ENCODE data around the gene TDP1.

Gene TDP1

DNA sequence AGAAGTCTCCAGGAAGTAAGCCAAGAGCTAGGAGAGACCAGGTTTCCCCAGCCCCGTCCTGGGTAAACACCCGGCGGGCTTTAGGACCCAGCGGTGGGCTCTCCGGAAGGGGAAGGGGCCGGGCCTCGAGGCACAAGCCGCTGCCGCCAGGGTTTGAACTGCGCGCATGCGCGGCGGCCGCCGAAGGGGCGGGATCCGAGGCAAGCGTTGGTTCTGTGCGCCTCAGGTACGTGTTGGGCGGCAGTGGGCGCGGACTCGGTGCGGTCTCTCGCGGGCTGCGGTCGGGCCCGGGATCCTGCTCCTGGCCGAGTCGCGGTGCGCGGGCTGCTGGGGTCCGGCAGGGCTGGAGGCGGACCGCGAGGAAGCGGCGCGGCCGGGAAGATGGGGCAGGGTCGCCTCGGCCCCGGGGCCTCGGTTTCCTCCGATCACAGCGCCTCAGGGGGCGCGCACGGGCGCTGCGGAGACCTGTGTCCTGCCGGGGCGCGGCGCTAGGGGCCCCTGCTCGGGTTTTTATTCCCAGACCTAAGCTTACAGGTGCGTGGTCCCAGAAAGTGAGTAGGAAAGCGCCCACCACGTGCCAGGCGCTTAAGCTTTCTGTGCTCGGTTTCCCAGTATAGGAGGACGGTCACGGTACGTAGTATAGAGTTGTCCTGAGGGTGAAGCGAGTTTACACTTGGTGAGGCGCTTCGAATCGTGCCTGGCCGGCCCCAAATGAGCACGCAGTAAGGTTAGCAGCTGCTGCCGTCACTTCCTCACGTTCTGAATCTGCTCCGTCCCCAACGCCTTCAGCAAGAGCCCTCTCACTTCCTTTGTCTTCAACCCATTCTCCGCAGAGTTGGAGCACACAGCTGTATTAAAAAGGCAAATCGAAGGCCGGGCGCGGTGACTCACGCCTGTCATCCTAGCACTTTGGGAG, at the start of gene TDP1:
Gene TDP1 (plus strand): TSS at position 183 of the 916 bp plus-strand sequence. CDS start 7,188 bp downstream, outside the sequence.
- DNase-seq (ENCODE audit: low spot score) = peak; percentile 97

- no peak for DNase-seq (ENCODE audit: low spot score)
Measured at GRCh38 chr14:89906000-89906399, 49.7 kb upstream of the TDP1 start.

DNA sequence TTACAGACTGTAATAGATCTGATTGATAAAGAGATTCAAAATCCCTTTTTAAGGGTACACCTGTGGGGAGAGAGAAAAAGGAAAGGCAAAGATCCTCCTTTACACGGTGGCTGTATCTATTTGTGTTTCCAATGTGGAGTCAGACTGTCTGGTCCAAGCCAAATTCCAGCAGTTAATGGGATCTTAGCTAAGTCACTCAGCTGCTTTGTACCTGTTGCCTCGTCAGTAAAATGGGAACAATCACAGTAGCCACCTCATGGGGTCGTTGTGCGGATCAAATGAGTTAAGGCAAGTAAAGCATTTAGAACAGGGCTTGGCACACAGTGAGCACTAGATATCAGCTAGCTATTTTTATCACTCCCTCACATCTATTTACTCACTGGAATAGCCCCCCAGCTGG, 48.1 kb upstream of the TDP1 start:
- DNase-seq (ENCODE audit: low spot score) = no peak

DNA sequence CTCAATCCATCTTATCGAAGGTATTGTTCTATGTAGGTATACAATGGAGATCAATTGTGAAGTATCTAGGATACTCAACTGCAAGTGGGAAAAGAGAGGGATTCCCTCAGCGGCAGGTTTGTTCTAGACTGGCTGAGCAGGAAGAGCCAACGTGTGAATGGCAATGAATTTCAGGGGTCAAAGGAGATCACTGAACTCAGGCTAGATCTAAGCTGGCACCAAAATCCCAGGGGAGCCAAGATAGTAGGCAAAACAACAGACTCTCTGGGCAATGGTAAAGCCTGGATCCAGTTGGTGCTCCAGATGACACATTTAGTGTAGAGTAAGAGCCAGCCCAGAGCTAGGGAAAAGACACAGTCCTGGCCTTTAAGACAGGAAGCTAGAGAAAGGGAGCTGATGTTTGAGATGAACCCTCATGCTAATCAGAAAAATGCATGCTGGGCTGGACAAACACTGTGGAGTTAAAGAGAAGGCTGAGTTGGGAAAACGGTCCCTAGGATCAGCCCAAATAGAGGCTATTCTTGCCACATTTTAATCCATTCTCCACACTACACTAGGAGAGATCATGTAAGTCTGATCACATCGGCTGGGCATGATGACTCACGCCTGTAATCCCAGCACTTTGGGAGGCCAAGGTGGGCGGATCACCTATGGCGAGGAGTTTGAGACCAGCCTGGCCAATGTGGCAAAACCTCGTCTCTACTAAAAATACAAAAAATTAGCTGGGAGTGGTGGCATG, 46.8 kb upstream of the TDP1 start:
- no peak for DNase-seq (ENCODE audit: low spot score)

DNA sequence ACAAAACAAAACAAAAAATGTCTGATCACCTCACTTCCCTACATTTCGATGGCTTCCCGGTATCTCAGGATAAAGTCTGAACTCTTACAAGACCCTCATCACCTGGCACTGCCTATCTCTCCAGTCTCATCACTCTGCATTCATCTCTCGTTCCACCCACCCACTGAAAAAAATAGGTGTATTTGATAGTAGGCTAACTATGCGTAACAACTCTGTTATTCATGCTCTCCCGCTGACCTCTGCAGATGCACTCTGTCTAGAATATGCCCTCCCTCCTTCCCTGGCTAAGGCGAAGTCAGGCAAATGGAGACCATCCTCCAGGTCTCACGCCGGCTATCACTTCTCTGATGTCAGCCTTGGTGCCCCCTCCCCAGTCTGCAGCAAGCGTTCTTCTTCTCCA, 46.1 kb upstream of the TDP1 start:
- DNase-seq (ENCODE audit: low spot score) = no peak

DNA sequence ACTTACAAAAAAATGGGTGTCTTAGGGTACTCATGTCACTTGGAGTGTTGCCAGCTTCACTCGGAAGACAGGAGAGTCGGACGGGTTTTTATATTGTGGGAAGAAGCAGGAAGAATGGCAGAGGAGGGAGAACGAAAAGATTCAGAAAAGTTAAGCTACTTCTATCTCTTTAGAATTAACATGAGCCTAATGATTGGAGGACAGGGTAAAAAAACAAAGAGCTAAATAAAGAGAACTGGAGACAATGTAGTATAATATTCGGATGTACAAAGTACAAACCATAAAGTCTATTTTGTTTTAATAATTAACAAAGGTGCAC, 45.1 kb upstream of the TDP1 start:
- DNase-seq (ENCODE audit: low spot score) = no peak

DNA sequence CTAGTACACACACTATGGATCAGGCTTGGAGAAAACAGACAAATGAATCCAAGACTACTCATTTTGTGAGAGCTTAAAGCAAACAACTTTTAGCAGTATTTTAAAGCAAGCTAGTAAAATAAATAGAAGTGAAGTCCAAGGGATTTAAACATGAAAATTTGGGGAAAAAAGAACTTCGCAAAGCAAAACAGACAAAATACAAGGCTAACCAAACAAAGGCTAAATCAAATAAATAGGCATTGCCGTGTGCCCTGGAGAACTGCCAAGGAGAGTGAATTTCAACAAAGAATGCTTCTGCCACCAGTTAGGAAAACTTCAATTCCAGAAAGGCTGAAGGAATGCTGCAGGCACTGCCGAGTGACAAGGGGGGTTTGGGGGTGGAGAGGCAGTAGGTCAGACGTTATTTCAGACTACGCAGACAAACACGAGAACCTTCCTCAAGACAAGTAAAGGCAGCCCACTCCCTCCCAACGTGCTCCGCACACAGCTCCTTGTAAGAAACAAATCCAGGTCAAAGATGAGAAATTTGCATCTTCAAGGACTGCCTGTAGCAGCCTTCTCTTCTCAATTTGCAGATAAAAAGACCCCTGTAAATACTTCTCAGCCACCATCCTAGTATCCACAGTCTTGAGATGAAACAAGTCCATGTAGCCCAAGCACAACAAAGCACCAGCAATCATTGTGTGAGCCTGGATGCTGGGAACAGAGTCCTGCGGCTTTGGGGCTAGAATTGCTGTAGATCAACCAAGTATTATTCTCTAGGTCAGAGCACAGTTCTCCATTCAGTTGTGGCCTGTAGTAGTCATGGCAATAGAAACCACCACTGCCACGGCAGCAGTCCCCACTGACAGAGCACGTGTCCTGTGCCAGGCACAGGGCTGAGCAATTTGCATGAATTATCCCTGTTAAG, 44.5 kb upstream of the TDP1 start:
- DNase-seq (ENCODE audit: low spot score) = peak; percentile 56

DNA sequence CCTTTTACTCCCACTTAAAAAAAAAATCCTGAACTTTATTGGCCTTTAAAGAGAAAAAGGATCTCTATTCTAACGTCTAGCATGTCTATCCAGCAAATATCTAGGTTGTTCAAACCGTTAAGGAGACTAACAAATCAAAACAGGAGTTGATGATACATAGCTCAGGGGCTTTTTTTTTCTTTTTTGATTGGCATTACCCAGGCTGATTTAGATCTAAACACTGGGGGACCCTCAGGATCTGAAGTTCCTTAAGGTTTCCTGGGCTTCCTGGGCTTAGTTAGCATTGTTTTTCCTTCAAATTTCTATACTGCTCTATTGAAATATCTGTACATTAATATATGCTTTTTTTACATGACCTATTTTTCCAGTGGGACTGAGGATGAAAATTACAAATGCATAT, 43.5 kb upstream of the TDP1 start:
- no peak for DNase-seq (ENCODE audit: low spot score)

DNA sequence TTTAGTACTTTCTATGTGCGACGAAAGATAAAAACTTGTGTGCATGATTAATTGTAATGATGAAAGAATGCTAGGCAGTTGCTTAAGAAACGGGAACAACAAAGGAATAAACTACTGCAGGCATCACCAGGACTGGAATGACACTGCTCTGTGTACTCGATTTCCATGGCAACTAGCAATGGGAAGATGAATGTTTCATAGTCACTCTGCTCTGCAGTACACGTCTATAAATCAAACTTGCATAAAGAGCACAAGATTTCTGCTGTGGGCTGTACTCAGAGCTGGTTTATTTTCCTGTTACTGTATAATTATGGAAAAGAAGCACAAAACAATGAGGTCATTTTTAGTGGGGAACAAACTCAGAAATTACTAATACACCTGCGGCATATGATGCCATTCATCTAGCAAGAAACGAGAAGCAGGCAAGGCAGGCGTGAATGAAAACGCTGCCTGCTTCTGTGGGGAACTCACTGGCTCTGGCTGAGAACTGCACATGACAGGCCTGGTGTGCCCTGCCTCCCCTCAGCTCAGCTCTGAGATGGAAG, 43.0 kb upstream of the TDP1 start:
- DNase-seq (ENCODE audit: low spot score) = peak; percentile 61

DNA sequence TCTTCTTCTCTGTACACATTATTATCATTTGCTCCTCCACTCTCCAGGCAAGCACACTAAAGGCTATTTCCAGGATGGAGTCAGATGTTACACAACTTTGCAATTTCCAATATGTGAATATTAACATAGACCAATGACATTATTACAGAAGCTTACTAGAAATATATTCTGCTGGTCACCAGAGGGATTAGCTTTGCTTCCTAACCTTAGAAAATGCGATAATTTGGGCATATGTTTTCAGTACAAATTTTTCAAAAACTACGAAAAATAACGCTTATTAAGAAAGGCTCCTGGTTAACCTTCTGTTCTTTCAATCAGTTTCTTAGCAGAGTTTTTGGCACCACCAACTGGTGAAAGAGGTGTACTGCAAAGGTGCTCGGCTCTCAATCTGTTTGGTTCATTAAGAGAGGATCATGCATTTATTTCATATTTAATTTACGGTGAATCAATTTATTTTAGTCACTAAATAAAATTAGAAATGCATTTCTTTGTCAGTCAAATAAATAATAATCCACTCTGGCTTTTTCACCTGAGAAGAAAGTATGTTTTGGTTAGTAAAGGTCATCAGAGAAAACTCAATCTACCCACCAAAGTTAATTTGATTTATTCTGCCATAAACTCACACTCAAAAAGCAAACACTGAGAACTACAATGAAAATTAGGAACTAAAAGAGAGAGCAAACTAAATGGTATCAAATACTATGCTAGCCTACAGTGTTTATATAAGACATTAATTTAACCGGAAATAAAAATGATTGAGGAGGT, 40.4 kb upstream of the TDP1 start:
- peak; percentile 84 for DNase-seq (ENCODE audit: low spot score)

GRCh38 chr14:89918721-89919120, 37.0 kb upstream of the TDP1 start:
- DNase-seq (ENCODE audit: low spot score) = no peak

DNA sequence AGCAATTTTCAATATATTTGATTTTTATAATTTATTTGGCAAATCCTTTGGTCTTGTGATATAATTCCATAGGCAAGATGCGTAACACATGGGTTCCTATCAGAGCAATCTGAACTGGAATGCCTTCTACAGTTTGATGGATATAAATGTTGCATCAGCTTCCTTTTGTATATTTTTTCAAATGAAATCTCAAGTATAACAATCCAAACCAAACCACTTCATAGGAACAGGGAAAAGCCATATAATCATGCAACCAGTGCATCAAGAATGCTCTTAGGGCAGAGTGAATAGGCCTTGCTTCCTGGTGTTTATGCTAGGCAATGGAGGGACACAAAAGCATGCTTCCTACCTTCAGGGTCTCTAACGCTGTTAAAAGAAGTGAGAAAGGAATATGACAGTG, 35.7 kb upstream of the TDP1 start:
- no peak for DNase-seq (ENCODE audit: low spot score)

DNA sequence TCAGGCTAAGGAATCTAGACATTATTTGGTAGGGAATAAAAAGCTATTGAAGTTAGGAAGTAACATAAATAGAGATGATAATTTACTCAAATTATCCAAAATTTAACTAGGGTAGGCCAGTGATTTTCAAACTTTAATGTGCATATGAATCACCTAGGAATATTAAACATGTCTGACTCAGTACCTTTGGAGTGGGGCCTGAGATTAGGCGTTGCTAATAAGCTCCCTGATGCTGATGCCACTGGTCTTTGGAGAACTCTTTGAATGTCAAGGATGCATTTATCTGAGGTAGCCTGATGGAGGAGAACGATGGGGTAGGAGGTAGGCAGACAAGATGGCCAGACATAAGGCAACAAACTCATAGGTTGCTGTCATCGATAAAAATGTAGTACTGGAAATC, 34.4 kb upstream of the TDP1 start:
- DNase-seq (ENCODE audit: low spot score) = no peak

DNA sequence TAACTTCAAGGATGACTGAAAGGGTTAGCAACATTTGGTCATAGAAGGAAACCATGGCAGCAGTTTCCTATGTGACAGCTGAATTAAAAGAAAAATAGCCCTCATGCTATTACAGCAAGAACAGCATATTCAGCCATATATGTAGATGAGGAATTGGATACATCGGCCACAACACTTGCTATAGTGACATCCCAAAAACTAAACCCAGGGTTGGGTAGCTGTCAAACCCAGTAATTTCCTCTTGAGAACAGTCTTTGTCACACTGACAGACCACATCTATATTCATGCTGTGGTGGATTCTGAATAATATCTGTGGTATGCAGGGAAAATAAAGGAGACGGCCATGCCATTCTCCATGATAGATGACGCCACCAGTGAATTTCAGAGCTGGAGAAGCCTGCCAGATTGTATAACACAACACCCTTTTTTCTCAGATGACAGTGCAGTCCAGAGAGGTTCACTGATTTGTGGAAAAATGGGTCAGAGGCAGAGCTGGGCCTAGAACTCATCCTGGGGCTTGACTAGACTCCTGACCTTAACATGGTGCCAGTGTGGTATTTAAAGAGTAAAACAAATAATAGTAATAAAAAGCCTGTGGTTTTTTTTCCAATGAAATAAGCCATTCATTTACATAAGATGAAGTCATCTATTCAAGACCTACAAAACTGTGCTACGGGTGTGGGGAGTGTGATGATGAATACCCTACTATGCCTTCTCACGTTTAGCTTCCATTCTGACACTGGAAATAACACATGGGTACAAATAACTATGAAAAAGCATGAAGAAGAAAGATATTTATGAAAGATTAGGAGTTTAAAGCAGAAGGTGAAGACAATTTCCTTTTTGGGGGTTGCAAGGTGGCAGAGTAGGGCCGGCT, 33.5 kb upstream of the TDP1 start:
- DNase-seq (ENCODE audit: low spot score) = no peak

DNA sequence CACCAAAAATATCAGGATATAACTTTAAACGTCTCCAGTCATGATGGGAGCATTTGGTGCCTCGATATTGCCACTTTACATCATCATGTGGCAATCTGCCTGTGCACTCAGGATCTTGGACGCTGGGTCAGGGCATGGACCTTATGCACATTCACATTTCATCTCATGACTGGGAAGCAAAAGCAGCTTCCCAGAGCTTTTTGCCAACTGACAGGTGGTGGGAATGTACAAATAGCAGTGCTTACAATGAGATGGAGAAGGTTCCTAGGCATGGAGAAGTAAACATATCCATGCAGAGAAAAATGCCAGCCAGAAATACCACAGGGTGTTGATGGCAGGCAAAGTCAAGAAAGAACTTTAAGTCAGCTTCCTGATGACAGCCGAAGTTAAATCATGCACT, 31.5 kb upstream of the TDP1 start:
- DNase-seq (ENCODE audit: low spot score) = peak; percentile 98

- no peak for DNase-seq (ENCODE audit: low spot score)
Measured at GRCh38 chr14:89926694-89927093, 29.0 kb upstream of the TDP1 start.

DNA sequence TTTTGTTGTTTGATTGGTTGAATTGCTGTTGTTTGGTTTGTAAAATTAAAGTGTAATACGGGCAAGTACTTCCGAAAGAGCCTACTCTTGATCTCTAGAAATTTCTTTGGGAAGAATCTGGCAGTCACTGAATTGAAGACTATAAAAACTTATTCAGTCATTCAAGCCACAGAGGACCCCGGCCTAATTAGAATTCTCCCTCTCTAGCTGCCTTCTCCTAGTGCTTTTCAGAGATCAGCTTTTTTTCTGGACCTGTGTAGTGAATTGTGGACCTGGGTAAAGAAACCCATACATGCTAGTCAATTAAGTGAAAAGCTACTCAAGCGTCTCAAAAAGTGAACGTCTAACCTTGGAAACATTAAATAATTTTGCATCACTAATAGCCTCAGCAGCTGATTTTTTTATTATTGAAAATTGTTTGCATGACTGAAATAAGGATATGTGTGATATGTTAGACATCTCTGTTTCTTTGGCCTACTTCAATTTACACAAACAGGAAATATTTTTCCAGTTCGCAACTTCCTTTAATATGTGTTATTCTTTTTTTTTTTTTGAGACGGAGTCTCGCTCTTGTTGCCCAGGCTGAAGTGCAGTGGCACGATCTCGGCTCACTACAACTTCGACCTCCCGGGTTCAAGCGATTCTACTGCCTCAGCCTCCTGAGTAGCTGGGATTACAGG, 28.4 kb upstream of the TDP1 start:
- DNase-seq (ENCODE audit: low spot score) = no peak

DNA sequence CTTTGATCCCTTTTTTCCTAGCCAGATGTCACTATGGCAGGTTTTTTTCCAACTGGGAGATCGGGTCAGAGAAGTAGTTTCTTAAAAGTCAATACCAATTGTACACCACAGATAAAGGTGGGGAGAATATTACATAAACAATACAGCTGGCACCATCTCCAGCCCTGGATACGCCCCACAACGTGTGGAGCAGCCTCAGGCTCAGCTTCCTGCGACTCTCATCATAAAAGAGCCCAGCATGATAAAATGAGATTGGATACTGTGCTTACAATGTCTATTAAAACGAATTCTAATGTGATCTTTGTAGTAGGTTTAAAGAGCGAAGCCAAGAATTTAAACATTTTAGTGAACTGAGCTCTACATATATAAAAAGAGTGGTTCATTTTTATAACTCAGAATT, 22.7 kb upstream of the TDP1 start:
- DNase-seq (ENCODE audit: low spot score) = peak; percentile 65

GRCh38 chr14:89936654-89937185, 19.0 kb upstream of the TDP1 start:
- no peak for DNase-seq (ENCODE audit: low spot score)
